ENCODE data around the gene ATP1A2. TPM values are rescaled to one million over a fixed set of nuclear protein-coding genes. Genes with fewer than 3 reads are reported as not detected.
"Not testable (repeated sequence)": the region's sequence is repeated elsewhere in the genome, so short reads cannot be mapped to it uniquely, and the experiment has no call there.

ATP1A2 gene
- total RNA-seq, 3 donors from 2014 or later = not detected

DNA sequence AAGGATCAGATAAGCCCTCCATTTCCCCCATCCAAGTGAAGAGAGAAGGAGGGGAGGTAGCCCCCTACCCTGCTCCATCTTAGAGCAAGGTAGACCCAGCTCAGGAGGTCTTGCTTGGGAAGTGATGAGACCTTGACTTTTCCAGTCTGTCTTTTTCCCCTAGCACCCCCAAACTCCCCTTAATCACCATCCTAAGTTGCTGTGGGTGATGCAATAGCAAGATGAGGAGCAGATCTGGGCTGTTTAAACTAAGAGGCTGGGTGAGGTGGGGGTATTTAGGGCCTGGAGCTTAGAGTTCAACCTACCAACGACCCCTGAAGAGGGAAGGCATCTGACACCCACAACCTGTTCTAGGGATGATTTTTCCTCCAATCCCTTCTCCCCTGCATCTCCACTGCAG, 1.7 kb downstream of the ATP1A2 start:
- ATAC-seq (no peak), DNase-seq (no peak)
- no peaks in the 10 kb centered on the region for H3K9me3 Mint-ChIP-seq
- H3K4me3 Mint-ChIP-seq = no peak overlapping the region
- no peaks in the 10 kb centered on the region for H3K4me1 Mint-ChIP-seq (ENCODE audit: low read depth)
- peaks cover 21% of the 10 kb centered on the region for H3K27me3 Mint-ChIP-seq (ENCODE audit: low read depth)
- no peaks in the 10 kb centered on the region for H3K36me3 Mint-ChIP-seq (ENCODE audit: insufficient read depth)

- Mint-ChIP-seq H3K4me3 (no peak overlapping the region), H3K27me3 (ENCODE audit: low read depth) (peaks cover 18% of the 10 kb centered on the region), H3K9me3 (no peaks in the 10 kb centered on the region), H3K4me1 (ENCODE audit: low read depth) (no peaks in the 10 kb centered on the region), H3K36me3 (ENCODE audit: insufficient read depth) (no peaks in the 10 kb centered on the region)
- ATAC-seq = no peak
- no peak for DNase-seq
Observed at GRCh38 chr1:160117709-160118183, 2.2 kb downstream of the ATP1A2 start.

DNA sequence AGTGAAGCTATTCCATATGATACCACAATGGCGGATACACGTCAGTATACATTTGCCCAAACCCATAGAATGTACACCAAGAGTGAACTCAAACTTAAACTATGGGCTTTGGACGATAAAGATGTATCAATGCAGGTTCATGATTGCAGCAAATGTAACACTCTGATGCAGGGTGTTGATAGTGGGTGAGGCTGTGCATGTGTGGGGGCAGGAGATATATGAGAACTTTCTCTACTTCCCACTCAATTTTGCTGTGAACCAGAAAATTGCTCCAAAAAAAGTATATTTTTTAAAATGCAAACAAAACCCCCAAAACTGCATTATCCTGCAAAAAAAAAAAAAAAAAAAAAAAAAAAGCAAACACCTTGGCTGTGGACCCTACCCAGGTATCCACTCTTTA, 3.4 kb downstream of the ATP1A2 start:
- H3K9me3 Mint-ChIP-seq = no peaks in the 10 kb centered on the region
- no peaks in the 10 kb centered on the region for H3K36me3 Mint-ChIP-seq (ENCODE audit: insufficient read depth)
- ATAC-seq = no peak

GRCh38 chr1:160120797-160121196, 5.2 kb downstream of the ATP1A2 start:
- Mint-ChIP-seq H3K36me3 (ENCODE audit: insufficient read depth) (no peaks in the 10 kb centered on the region), H3K4me1 (ENCODE audit: low read depth) (no peaks in the 10 kb centered on the region), H3K27me3 (ENCODE audit: low read depth) (peaks cover 11% of the 10 kb centered on the region), H3K4me3 (no peak overlapping the region), H3K9me3 (no peaks in the 10 kb centered on the region)
- DNase-seq (no peak), ATAC-seq (no peak)

More for the DNA sequence above, 3.4 kb downstream of the ATP1A2 start:
- H3K4me1 Mint-ChIP-seq (ENCODE audit: low read depth) = no peaks in the 10 kb centered on the region
- H3K4me3 Mint-ChIP-seq = no peak overlapping the region
- peaks cover 16% of the 10 kb centered on the region for H3K27me3 Mint-ChIP-seq (ENCODE audit: low read depth)
- DNase-seq = no peak

DNA sequence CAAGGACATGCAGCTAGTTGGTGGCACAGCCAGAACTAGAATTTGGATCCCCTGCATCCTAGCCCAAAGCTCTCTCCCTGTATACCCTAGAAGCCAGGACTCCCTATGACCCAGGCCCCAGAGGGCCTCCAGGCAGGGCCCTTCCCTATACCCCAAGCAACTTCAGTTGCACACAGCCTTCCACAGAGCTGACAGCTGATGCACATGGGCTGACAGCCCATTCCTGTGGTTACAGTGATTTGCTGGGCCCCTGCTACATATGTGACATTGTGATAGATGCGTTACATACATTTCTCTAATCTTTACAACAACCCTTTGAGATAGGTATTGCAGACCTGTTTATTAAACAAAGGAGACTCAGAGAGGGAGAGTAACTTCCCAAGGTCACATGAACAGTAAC, 5.8 kb downstream of the ATP1A2 start:
- no peaks in the 10 kb centered on the region for H3K36me3 Mint-ChIP-seq (ENCODE audit: insufficient read depth)
- H3K9me3 Mint-ChIP-seq = no peaks in the 10 kb centered on the region
- no peak overlapping the region for H3K4me3 Mint-ChIP-seq
- DNase-seq (no peak), ATAC-seq (no peak)
- peaks cover 6% of the 10 kb centered on the region for H3K27me3 Mint-ChIP-seq (ENCODE audit: low read depth)
- H3K4me1 Mint-ChIP-seq (ENCODE audit: low read depth) = no peaks in the 10 kb centered on the region

- Mint-ChIP-seq H3K4me1 (ENCODE audit: low read depth) (no peaks in the 10 kb centered on the region), H3K27me3 (ENCODE audit: low read depth) (no peaks in the 10 kb centered on the region), H3K9me3 (no peaks in the 10 kb centered on the region), H3K4me3 (no peak overlapping the region), H3K36me3 (ENCODE audit: insufficient read depth) (no peaks in the 10 kb centered on the region)
- ATAC-seq (no peak), DNase-seq (no peak)
Observed at GRCh38 chr1:160122978-160123495, 7.5 kb downstream of the ATP1A2 start.

DNA sequence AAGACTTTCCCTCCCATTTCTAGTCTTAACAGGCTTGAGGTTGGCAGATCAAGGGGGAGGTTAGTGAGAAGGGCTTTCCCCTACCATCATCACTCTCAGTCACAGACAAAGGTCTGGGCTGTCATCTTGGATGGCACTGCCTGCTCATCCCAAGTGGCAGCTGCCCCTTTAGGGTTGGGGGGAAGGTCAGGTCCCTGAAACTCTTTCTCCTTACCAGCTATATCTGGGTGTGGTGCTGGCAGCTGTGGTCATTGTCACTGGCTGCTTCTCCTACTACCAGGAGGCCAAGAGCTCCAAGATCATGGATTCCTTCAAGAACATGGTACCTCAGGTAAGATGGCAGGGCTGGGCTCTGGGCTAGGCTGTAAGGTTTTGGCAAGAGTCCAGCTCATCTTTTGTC, 8.2 kb downstream of the ATP1A2 start:
- no peak overlapping the region for H3K4me3 Mint-ChIP-seq
- no peak for DNase-seq
- no peaks in the 10 kb centered on the region for H3K36me3 Mint-ChIP-seq (ENCODE audit: insufficient read depth)
- no peaks in the 10 kb centered on the region for H3K27me3 Mint-ChIP-seq (ENCODE audit: low read depth)
- H3K4me1 Mint-ChIP-seq (ENCODE audit: low read depth) = no peaks in the 10 kb centered on the region
- no peak for ATAC-seq
- H3K9me3 Mint-ChIP-seq = no peaks in the 10 kb centered on the region

DNA sequence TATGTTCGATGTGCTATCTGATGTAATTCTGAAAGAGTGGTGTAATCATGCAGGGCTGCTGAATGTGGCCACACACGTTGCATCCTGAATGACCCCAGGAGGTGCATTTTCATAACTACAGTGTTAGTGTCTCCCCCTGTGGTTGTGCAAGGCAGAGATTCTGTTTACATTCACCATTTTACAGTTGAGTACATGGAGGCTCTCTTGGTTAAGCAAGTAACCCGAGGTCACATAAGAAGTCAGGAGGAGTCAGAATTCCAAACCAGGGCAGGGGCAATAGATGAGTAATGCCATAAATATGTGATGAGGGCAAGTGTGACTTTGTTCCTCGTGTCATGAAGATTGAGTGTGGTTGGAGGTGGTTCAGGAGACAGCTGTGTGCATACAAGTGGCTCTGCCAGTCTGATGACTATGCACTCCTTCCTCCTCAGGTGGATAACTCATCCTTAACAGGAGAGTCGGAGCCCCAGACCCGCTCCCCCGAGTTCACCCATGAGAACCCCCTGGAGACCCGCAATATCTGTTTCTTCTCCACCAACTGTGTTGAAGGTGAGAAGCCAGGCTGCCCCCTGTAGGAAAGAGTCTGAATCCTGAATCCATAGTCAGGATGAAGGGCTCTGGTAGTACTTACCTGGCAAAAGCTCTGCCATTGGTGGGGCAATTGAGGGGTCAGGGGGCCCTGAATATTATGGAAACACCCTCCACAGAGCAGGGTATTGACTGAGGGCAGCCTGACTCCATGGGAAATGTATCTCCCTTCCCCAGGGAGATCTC, 9.3 kb downstream of the ATP1A2 start:
- ATAC-seq (no peak), DNase-seq (no peak)
- no peaks in the 10 kb centered on the region for H3K9me3 Mint-ChIP-seq
- H3K36me3 Mint-ChIP-seq (ENCODE audit: insufficient read depth) = no peaks in the 10 kb centered on the region
- H3K4me1 Mint-ChIP-seq (ENCODE audit: low read depth) = no peaks in the 10 kb centered on the region
- no peaks in the 10 kb centered on the region for H3K27me3 Mint-ChIP-seq (ENCODE audit: low read depth)
- H3K4me3 Mint-ChIP-seq = no peak overlapping the region

GRCh38 chr1:160125746-160126145, 10.2 kb downstream of the ATP1A2 start:
- Mint-ChIP-seq H3K27me3 (ENCODE audit: low read depth) (peaks cover 1% of the 10 kb centered on the region), H3K36me3 (ENCODE audit: insufficient read depth) (no peaks in the 10 kb centered on the region), H3K4me1 (ENCODE audit: low read depth) (no peaks in the 10 kb centered on the region), H3K9me3 (no peaks in the 10 kb centered on the region), H3K4me3 (no peak overlapping the region)
- DNase-seq (no peak), ATAC-seq (no peak)

GRCh38 chr1:160126342-160126741, 10.8 kb downstream of the ATP1A2 start:
- not testable (repeated sequence) for H3K4me3 Mint-ChIP-seq; ATAC-seq; H3K9me3 Mint-ChIP-seq; H3K36me3 Mint-ChIP-seq (ENCODE audit: insufficient read depth); H3K4me1 Mint-ChIP-seq (ENCODE audit: low read depth); DNase-seq; H3K27me3 Mint-ChIP-seq (ENCODE audit: low read depth)

DNA sequence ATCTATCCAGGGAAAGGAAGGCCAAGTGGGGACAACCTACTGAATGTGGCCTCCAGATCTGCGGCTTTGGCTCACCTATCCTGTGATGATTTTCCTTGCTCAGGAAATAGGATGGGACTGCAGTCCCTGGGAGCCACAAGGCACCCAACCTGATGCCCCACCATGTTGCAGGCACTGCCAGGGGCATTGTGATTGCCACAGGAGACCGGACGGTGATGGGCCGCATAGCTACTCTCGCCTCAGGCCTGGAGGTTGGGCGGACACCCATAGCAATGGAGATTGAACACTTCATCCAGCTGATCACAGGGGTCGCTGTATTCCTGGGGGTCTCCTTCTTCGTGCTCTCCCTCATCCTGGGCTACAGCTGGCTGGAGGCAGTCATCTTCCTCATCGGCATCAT, 11.8 kb downstream of the ATP1A2 start:
- Mint-ChIP-seq H3K27me3 (ENCODE audit: low read depth) (peaks cover 11% of the 10 kb centered on the region), H3K4me3 (no peak overlapping the region), H3K36me3 (ENCODE audit: insufficient read depth) (no peaks in the 10 kb centered on the region), H3K4me1 (ENCODE audit: low read depth) (no peaks in the 10 kb centered on the region), H3K9me3 (no peaks in the 10 kb centered on the region)
- no peak for ATAC-seq
- no peak for DNase-seq

- ATAC-seq = no peak
- Mint-ChIP-seq H3K9me3 (no peaks in the 10 kb centered on the region), H3K27me3 (ENCODE audit: low read depth) (peaks cover 12% of the 10 kb centered on the region), H3K4me1 (ENCODE audit: low read depth) (no peaks in the 10 kb centered on the region), H3K36me3 (ENCODE audit: insufficient read depth) (no peaks in the 10 kb centered on the region), H3K4me3 (no peak overlapping the region)
- no peak for DNase-seq
Observed at GRCh38 chr1:160127865-160128523, 12.4 kb downstream of the ATP1A2 start.

- H3K4me3 Mint-ChIP-seq = no peak overlapping the region
- H3K4me1 Mint-ChIP-seq (ENCODE audit: low read depth) = no peaks in the 10 kb centered on the region
- H3K27me3 Mint-ChIP-seq (ENCODE audit: low read depth) = peaks cover 13% of the 10 kb centered on the region
- DNase-seq (no peak), ATAC-seq (no peak)
- no peaks in the 10 kb centered on the region for H3K9me3 Mint-ChIP-seq
- H3K36me3 Mint-ChIP-seq (ENCODE audit: insufficient read depth) = no peaks in the 10 kb centered on the region
Observed at GRCh38 chr1:160128636-160129035, 13.1 kb downstream of the ATP1A2 start.

GRCh38 chr1:160129046-160129445, 13.5 kb downstream of the ATP1A2 start:
- Mint-ChIP-seq H3K4me1 (ENCODE audit: low read depth) (no peaks in the 10 kb centered on the region), H3K4me3 (no peak overlapping the region), H3K9me3 (no peaks in the 10 kb centered on the region), H3K36me3 (ENCODE audit: insufficient read depth) (no peaks in the 10 kb centered on the region), H3K27me3 (ENCODE audit: low read depth) (peaks cover 13% of the 10 kb centered on the region)
- no peak for DNase-seq
- no peak for ATAC-seq

- H3K36me3 Mint-ChIP-seq (ENCODE audit: insufficient read depth) = no peaks in the 10 kb centered on the region
- no peaks in the 10 kb centered on the region for H3K4me1 Mint-ChIP-seq (ENCODE audit: low read depth)
- DNase-seq = no peak
- no peak overlapping the region for H3K4me3 Mint-ChIP-seq
- H3K9me3 Mint-ChIP-seq = no peaks in the 10 kb centered on the region
- no peak for ATAC-seq
- H3K27me3 Mint-ChIP-seq (ENCODE audit: low read depth) = peaks cover 13% of the 10 kb centered on the region
Observed at GRCh38 chr1:160129558-160129957, 14.0 kb downstream of the ATP1A2 start.

Data from activated T-cell treated with anti-CD3 and anti-CD28 coated beads, Interleukin-2, amount 50 U/mL, for 4 hours (primary cell).